Stomach (tissue), 9 donors: ENCODE data around the gene PLEKHF1. TPM values are rescaled to one million over a fixed set of nuclear protein-coding genes. Genes with fewer than 3 reads are reported as not detected.
"Not testable (repeated sequence)": the region's sequence is repeated elsewhere in the genome, so short reads cannot be mapped to it uniquely, and the experiment has no call there.

ENCODE experiments used
- DNase-seq, 2 donors: peaks; one replicate each; pipeline versions ENCODE4 v3.0.0 to v3.0.0-alpha.2; 2013 to 2019
- H3K27ac ChIP-seq, 5 donors: fragments of 200-600 bp in 4 of 5; sonication (generic) in 4 of 5; one replicate each; pipeline ENCODE4 v1.5.1; 2013 to 2019; ENCODE audit warnings: mild to moderate bottlenecking in 1 of 5, moderate library complexity in 1 of 5
- H3K27me3 ChIP-seq, 3 donors: fragments of 200-600 bp; sonication (generic); one replicate each; pipeline ENCODE4 v1.5.1; 2017 to 2019; ENCODE audit warnings: mixed run types in 1 of 3
- H3K36me3 ChIP-seq, 4 donors: fragments of 200-600 bp; sonication (generic); 1 replicate in 3 of 4; 2 replicates in 1 of 4; pipeline ENCODE4 v1.5.1; 2016 to 2019
- H3K4me1 ChIP-seq, 4 donors: fragments of 200-600 bp; sonication (generic); one replicate each; pipeline ENCODE4 v1.5.1; 2016 to 2019
- H3K4me3 ChIP-seq, 4 donors: fragments of 200-600 bp; sonication (generic) in 3 of 4; one replicate each; pipeline ENCODE4 v1.5.1; 2016 to 2019; ENCODE audit warnings: mild to moderate bottlenecking in 1 of 4
- H3K9me3 ChIP-seq, 4 donors: fragments of 200-600 bp; sonication (generic); one replicate each; pipeline ENCODE4 v1.5.1; 2016 to 2019
- CTCF ChIP-seq, 7 experiments: fragments of 450-650 bp in 4 of 7; fragments of 200-600 bp in 3 of 7; sonication (generic) in 3 of 7; IDR thresholded peaks; one replicate each; pipeline ENCODE4 v1.5.1; 2016 to 2019; ENCODE audit warnings: antibody characterized with exemption in 7 of 7, control low read depth in 2 of 7, mild to moderate bottlenecking in 1 of 7
- EP300 ChIP-seq: sonication (generic); formaldehyde crosslinking; IDR thresholded peaks from one replicate; pipeline ENCODE4 v1.6.1; 2017; ENCODE audit warnings: antibody characterized with exemption
- POLR2A ChIP-seq, 4 donors: fragments of 450-650 bp; IDR thresholded peaks; one replicate each; pipeline ENCODE4 v1.6.1; 2016; ENCODE audit warnings: antibody characterized with exemption in 4 of 4, control low read depth in 2 of 4, mild to moderate bottlenecking in 1 of 4, moderate library complexity in 1 of 4
- POLR2AphosphoS5 ChIP-seq, 3 donors: sonication (generic); formaldehyde crosslinking; IDR thresholded peaks; one replicate each; pipeline ENCODE4 v1.6.1; 2016; ENCODE audit warnings: antibody characterized with exemption in 3 of 3
- WGBS, 5 donors: extraction: QIAGEN DNeasy Blood & Tissue Kit in 3 of 5; methylation state at CpG; one replicate each; pipeline versions ENCODE4 v1.1.5 to v1.1.7; 2013 to 2018; 5-methylcytosine and 5-hydroxymethylcytosine counted together
- intact Hi-C: fragments of 100-400 bp; cut with DNase I; formaldehyde crosslinking; loops from one replicate; pipeline ENCODE4 v1.15.1; 2023; ENCODE audit warnings: low total_unique reads
- polyA plus RNA-seq, 3 donors: library from polyadenylated mRNA; stranded (reverse); fragments of 200-250 nt; gene quantifications; one replicate each; pipeline ENCODE4 v1.2.3, GENCODE V29; 2013
- total RNA-seq, 5 donors: library from RNA; depleted of rRNA; stranded (reverse); fragments of >200 nt; gene quantifications; one replicate each; pipeline versions ENCODE4 v1.1.0 to v1.2.3, GENCODE V29; 2014 to 2016
- donor health status: healthy with polysubstance abuse.
- donor health status: Bipolar disorder and iron deficiency.
- donor health status: healthy.

PLEKHF1 gene
- total and polyA plus RNA-seq, 8 donors: 1.8 to 13.6 (median 6.4) TPM

GRCh38 chr19:29708554-29709439 is 43.5 kb downstream of the PLEKHF1 start:
- no peak for DNase-seq
- TF ChIP-seq POLR2AphosphoS5 (IDR thresholded peaks at IDR 0.05) (no peak), CTCF (IDR thresholded peaks at IDR 0.05) (no peak), POLR2A (IDR thresholded peaks at IDR 0.05) (no peak), EP300 (no peak)
- no peaks in the 10 kb centered on the region for H3K9me3 ChIP-seq
- no peak overlapping the region for H3K4me3 ChIP-seq
- no peaks in the 10 kb centered on the region for H3K27me3 ChIP-seq
- H3K4me1 ChIP-seq: peaks cover 4 to 48% (median 31%) of the 10 kb centered on the region in 4 donors
- H3K36me3 ChIP-seq: peaks cover 10 to 58% (median 48%) of the 10 kb centered on the region in 4 donors
- intact Hi-C loops: no loop called here
- no peak overlapping the region for H3K27ac ChIP-seq
- 68 to 72% (median 70%) methylated on average over 18 of the region's 18 CpGs for WGBS, 5 donors

GRCh38 chr19:29709440-29709798 is 44.2 kb downstream of the PLEKHF1 start:
- H3K9me3 ChIP-seq, H3K27me3 ChIP-seq, intact Hi-C loops, H3K27ac ChIP-seq, H3K4me3 ChIP-seq, DNase-seq: not testable (repeated sequence)
- WGBS, 5 donors: 90 to 97% (median 94%) methylated on average over 2 of the region's 2 CpGs
- Histone ChIP-seq H3K36me3 (peaks cover 4 to 52% (median 42%) of the 10 kb centered on the region in 4 donors), H3K4me1 (peaks cover 10 to 54% (median 37%) of the 10 kb centered on the region in 4 donors)

- intact Hi-C loops: loop anchor here (5.0 kb wide), 1 partner anchor 99 kb away; no protein-coding TSS in a partner anchor
- 56 to 68% (median 65%) methylated on average over 6 of the region's 6 CpGs for WGBS, 5 donors
- H3K4me3 ChIP-seq: no peak overlapping the region
- H3K9me3 ChIP-seq: no peaks in the 10 kb centered on the region
- peaks cover 3 to 29% (median 21%) of the 10 kb centered on the region in 4 donors for H3K36me3 ChIP-seq
- DNase-seq: no peak
- H3K27ac ChIP-seq: no peak overlapping the region
- peaks cover 19 to 68% (median 50%) of the 10 kb centered on the region in 4 donors for H3K4me1 ChIP-seq
- no peaks in the 10 kb centered on the region for H3K27me3 ChIP-seq
- TF ChIP-seq EP300 (no peak), POLR2AphosphoS5 (IDR thresholded peaks at IDR 0.05) (no peak), POLR2A (IDR thresholded peaks at IDR 0.05) (no peak)
Observed at GRCh38 chr19:29711584-29712132, 46.4 kb downstream of the PLEKHF1 start.

- no peaks in the 10 kb centered on the region for H3K27me3 ChIP-seq
- H3K27ac ChIP-seq: peak overlapping the region in 3 of 5 donors; percentile 17 to 98 (median 94)
- no peaks in the 10 kb centered on the region for H3K9me3 ChIP-seq
- peaks cover 0 to 17% (median 8%) of the 10 kb centered on the region in 4 donors for H3K36me3 ChIP-seq
- intact Hi-C loops: loop anchor here (5.0 kb wide), 1 partner anchor 101 kb away; no protein-coding TSS in a partner anchor
- no peak for DNase-seq
- no peak overlapping the region for H3K4me3 ChIP-seq
- peaks cover 19 to 70% (median 52%) of the 10 kb centered on the region in 4 donors for H3K4me1 ChIP-seq
- TF ChIP-seq POLR2A (IDR thresholded peaks at IDR 0.05) (no peak), CTCF (IDR thresholded peaks at IDR 0.05) (no peak), POLR2AphosphoS5 (IDR thresholded peaks at IDR 0.05) (no peak), EP300 (no peak)
- 63 to 75% (median 69%) methylated on average over 8 to 9 of the region's 9 CpGs for WGBS, 5 donors
Observed at GRCh38 chr19:29712744-29713516, 47.7 kb downstream of the PLEKHF1 start.
